Measurements from ENCODE around the gene TMX2. TPM values are rescaled to one million over a fixed set of nuclear protein-coding genes. Genes with fewer than 3 reads are reported as not detected.

Gene TMX2
- total RNA-seq, 2 donors from 2014 or later: 77.3 to 96.9 TPM

- H3K27me3 Mint-ChIP-seq: no peaks in the 10 kb centered on the region
- no peak for ATAC-seq
Observed at GRCh38 chr11:57781529-57781943, 69.1 kb downstream of the TMX2 start.

GRCh38 chr11:57785072-57785471 is 72.7 kb downstream of the TMX2 start:
- no peak overlapping the region for H3K27ac Mint-ChIP-seq
- no peak for ATAC-seq

More at GRCh38 chr11:57781529-57781943, 69.1 kb downstream of the TMX2 start:
- DNase-seq (ENCODE audit: low spot score): no peak
- no peak overlapping the region for H3K4me3 Mint-ChIP-seq
- peaks cover 0 to 2% of the 10 kb centered on the region in 2 donors for H3K4me1 Mint-ChIP-seq (ENCODE audit: low read depth in 2 of 2)
- H3K9me3 Mint-ChIP-seq: no peaks in the 10 kb centered on the region
- no peak overlapping the region for H3K27ac Mint-ChIP-seq
- H3K36me3 Mint-ChIP-seq: no peaks in the 10 kb centered on the region

GRCh38 chr11:57786436-57786835 is 74.0 kb downstream of the TMX2 start:
- peaks cover 5 to 12% of the 10 kb centered on the region in 2 donors for H3K4me1 Mint-ChIP-seq (ENCODE audit: low read depth in 2 of 2)
- DNase-seq (ENCODE audit: low spot score): no peak
- no peaks in the 10 kb centered on the region for H3K36me3 Mint-ChIP-seq
- no peak overlapping the region for H3K27ac Mint-ChIP-seq
- ATAC-seq: no peak
- no peak overlapping the region for H3K4me3 Mint-ChIP-seq
- H3K27me3 Mint-ChIP-seq: no peaks in the 10 kb centered on the region
- no peaks in the 10 kb centered on the region for H3K9me3 Mint-ChIP-seq

More at GRCh38 chr11:57785072-57785471, 72.7 kb downstream of the TMX2 start:
- Mint-ChIP-seq H3K27me3 (no peaks in the 10 kb centered on the region), H3K9me3 (no peaks in the 10 kb centered on the region), H3K4me3 (no peak overlapping the region), H3K4me1 (ENCODE audit: low read depth in 2 of 2) (peaks cover 0 to 5% of the 10 kb centered on the region in 2 donors), H3K36me3 (no peaks in the 10 kb centered on the region)
- DNase-seq (ENCODE audit: low spot score): no peak

- Mint-ChIP-seq H3K4me1 (ENCODE audit: low read depth in 2 of 2) (peaks cover 12 to 18% of the 10 kb centered on the region in 2 donors), H3K27ac (no peak overlapping the region)
Observed at GRCh38 chr11:57787006-57787604, 74.7 kb downstream of the TMX2 start.

GRCh38 chr11:57787920-57788702 is 75.7 kb downstream of the TMX2 start:
- Mint-ChIP-seq H3K9me3 (no peaks in the 10 kb centered on the region), H3K27ac (no peak overlapping the region)

More at GRCh38 chr11:57787006-57787604, 74.7 kb downstream of the TMX2 start:
- H3K36me3 Mint-ChIP-seq: no peaks in the 10 kb centered on the region
- ATAC-seq (no peak), DNase-seq (ENCODE audit: low spot score) (no peak)
- H3K4me3 Mint-ChIP-seq: no peak overlapping the region
- no peaks in the 10 kb centered on the region for H3K27me3 Mint-ChIP-seq
- H3K9me3 Mint-ChIP-seq: no peaks in the 10 kb centered on the region

GRCh38 chr11:57788703-57789088 is 76.3 kb downstream of the TMX2 start:
- Mint-ChIP-seq H3K4me3 (no peak overlapping the region), H3K27me3 (no peaks in the 10 kb centered on the region), H3K27ac (no peak overlapping the region), H3K9me3 (no peaks in the 10 kb centered on the region), H3K4me1 (ENCODE audit: low read depth in 2 of 2) (peaks cover 24 to 33% of the 10 kb centered on the region in 2 donors), H3K36me3 (no peaks in the 10 kb centered on the region)
- no peak for ATAC-seq
- DNase-seq (ENCODE audit: low spot score): no peak

More at GRCh38 chr11:57787920-57788702, 75.7 kb downstream of the TMX2 start:
- ATAC-seq (no peak), DNase-seq (ENCODE audit: low spot score) (no peak)
- H3K27me3 Mint-ChIP-seq: no peaks in the 10 kb centered on the region
- H3K4me3 Mint-ChIP-seq: no peak overlapping the region
- peaks cover 19 to 28% of the 10 kb centered on the region in 2 donors for H3K4me1 Mint-ChIP-seq (ENCODE audit: low read depth in 2 of 2)
- H3K36me3 Mint-ChIP-seq: no peaks in the 10 kb centered on the region

Other genes starting within 250 kb of the TMX2 start
- 10 to 100 TPM in 1 of 2 donors, 1 to 10 TPM in 1; 4.2 to 16.5 TPM for gene SLC43A1, start 196.9 kb upstream of the TMX2 start, total RNA-seq
- gene TIMM10, start 181.8 kb upstream of the TMX2 start, total RNA-seq: 100 to 1,000 TPM in 1 of 2 donors, 10 to 100 TPM in 1; 77.6 to 131 TPM
- not detected for gene SMTNL1, start 175.0 kb upstream of the TMX2 start, total RNA-seq
- gene UBE2L6, start 144.9 kb upstream of the TMX2 start, total RNA-seq: 100 to 1,000 TPM in 1 of 2 donors, 10 to 100 TPM in 1; 87.8 to 101 TPM
- not detected for gene SERPING1, start 114.9 kb upstream of the TMX2 start, total RNA-seq
- not detected for gene YPEL4, start 62.7 kb upstream of the TMX2 start, total RNA-seq
- gene CLP1, start 54.8 kb upstream of the TMX2 start, total RNA-seq: 10 to 100 TPM; 16.5 to 23.0 TPM
- 10 to 100 TPM; 66.2 to 91.9 TPM for gene ZDHHC5, start 44.5 kb upstream of the TMX2 start, total RNA-seq
- gene MED19, start 378 bp upstream of the TMX2 start, total RNA-seq: 10 to 100 TPM in 1 of 2 donors, 1 to 10 TPM in 1; 7.0 to 17.0 TPM
- gene SELENOH, start 28.9 kb downstream of the TMX2 start, total RNA-seq: 100 to 1,000 TPM; 141 to 178 TPM
- not detected for gene BTBD18, start 39.2 kb downstream of the TMX2 start, total RNA-seq
- 10 to 100 TPM in 1 of 2 donors, 1 to 10 TPM in 1; 9.2 to 10.6 TPM for gene CTNND1, start 49.2 kb downstream of the TMX2 start, total RNA-seq